Activated CD4-positive, alpha-beta T cell treated with anti-CD3 and anti-CD28 coated beads, Interleukin-2, Interleukin-6, amounts not matched to agents 100 ng/mL and 50 ng/mL, durations not matched to agents 16 hours and 8 hours (primary cell): ENCODE data around the gene SEMA3E.
"Not testable (repeated sequence)": the region's sequence is repeated elsewhere in the genome, so short reads cannot be mapped to it uniquely, and the experiment has no call there.

Experiments
- DNase-seq: peaks from one replicate; pipeline ENCODE4 v3.0.0-alpha.2; 2020

Gene SEMA3E

DNA sequence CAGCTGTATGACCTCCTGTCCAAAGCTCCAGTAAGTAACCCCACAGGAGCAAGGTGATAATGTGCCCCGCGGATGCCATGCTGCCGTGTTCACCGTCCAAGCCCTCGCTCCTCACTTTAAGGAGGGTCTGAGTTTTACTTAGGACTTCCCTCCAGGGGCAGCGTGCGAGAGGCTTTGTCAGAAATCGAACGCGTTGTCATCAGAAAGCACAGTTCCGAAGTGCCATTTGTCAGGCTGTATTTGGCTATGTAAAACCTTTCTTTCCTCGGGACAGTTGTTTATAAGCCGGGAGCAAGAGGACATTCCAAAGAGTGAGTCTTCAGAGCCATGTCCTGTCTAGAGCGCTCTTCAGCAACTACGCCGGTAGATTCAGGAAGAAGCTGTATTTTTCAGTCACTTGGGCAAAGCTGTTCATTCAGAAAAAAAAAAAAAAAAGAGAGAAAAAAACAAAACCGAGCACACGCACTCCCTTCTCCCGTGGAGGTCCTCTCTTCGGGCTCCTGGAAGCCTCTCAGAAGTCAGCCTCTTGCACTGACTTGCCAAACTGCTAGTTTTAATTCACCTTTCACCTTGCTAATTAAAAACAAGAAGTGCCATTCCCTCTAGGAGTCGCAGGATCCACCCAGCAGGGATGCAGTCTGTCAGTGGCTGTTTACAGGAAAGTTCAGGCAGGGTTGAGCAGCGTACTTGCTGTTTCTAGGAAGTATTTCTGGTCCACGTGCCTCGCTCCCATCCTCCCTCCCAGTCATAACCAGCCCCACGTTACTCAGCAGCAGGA lies at the start of gene SEMA3E:
Gene SEMA3E, minus strand, starts transcription at position 676 of the 778 bp plus-strand sequence.
- DNase-seq = no peak

GRCh38 chr7:83697804-83698530 lies 49.0 kb upstream of the SEMA3E start:
- no peak for DNase-seq

DNA sequence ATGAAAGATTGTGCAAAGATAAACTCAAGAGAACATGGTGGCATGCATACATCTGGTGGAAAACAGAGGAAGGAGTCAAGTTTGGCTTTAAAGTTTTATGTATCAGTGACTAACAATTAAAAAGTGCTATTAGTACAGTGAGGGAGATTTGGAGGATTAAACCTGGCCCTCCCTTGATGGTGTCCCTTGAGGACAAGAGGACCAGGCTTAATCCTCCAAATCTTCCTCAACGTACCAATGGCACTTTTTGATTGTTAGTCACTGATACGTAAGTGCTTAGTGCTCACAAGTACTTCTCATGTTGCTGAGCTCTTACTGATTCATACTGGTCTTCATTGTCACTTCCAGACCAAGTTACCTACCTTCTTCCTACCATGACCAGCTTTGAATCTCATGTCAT lies 47.2 kb upstream of the SEMA3E start:
- DNase-seq = no peak

DNA sequence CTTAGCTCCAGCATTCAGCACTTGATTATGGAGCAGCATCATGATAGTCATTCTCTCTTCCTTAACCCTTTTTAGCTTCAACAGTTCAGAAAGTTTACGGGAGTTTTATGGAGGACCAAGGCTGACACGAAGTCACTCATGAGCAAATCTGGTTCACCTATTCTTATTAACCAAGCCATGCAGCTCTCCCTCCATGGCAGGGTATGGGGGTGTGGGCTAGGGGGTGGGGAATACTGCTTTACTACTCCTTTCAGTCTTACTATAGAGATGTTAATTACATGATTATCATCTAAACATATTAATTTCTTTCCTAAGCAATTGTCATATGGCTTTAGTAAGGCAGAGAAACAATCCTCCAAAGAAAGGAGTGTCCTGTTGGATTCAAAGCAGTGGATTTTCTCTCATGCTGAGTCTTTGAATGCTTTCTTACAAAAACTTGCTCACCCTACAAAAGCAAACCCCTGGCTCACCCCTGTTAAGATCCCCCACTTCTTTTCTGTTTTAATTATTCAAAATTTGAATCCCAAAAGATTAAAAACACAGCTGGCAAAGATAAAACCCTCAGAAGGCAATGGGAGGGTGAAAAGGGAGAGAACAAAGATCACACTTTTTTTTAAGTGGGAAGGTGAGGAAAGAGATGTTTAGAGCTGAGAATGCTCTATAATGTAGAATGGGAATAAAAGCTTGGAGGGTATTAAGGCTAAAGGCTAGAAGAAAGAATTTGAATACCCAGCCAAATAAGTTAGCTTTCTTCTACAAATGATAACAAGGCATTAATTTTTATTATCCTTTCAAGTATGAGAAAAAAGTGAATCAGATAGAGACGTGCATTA lies 46.4 kb upstream of the SEMA3E start:
- no peak for DNase-seq

- DNase-seq = no peak
These were observed 44.3 kb upstream of the SEMA3E start for GRCh38 chr7:83693256-83693655.

GRCh38 chr7:83691095-83691494 lies 42.2 kb upstream of the SEMA3E start:
- DNase-seq = no peak

DNA sequence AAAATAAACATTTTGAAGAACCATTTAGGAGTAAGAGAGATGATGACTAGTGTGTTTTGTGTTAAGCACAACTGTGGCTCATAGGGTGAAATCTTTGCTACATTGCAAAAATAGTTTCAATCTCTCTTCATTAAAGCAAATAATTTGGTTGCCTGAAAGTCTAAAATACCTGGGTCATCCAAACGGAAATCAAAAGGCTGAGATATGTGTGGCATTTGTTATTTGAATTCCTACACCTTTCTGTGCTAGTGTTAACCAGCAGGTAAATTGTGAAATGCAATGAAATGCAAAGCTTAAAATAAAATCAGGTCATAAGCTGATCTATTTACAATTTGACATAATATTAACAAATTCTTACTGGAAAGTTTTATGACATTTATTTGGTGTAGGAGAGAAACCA lies 40.9 kb upstream of the SEMA3E start:
- no peak for DNase-seq

GRCh38 chr7:83686416-83686815 lies 37.5 kb upstream of the SEMA3E start:
- DNase-seq = no peak

GRCh38 chr7:83684928-83685327 lies 36.0 kb upstream of the SEMA3E start:
- no peak for DNase-seq

GRCh38 chr7:83681200-83681778 lies 32.4 kb upstream of the SEMA3E start:
- no peak for DNase-seq

GRCh38 chr7:83677180-83677866 lies 28.4 kb upstream of the SEMA3E start:
- no peak for DNase-seq

GRCh38 chr7:83673291-83673690 lies 24.4 kb upstream of the SEMA3E start:
- DNase-seq = not testable (repeated sequence)

DNA sequence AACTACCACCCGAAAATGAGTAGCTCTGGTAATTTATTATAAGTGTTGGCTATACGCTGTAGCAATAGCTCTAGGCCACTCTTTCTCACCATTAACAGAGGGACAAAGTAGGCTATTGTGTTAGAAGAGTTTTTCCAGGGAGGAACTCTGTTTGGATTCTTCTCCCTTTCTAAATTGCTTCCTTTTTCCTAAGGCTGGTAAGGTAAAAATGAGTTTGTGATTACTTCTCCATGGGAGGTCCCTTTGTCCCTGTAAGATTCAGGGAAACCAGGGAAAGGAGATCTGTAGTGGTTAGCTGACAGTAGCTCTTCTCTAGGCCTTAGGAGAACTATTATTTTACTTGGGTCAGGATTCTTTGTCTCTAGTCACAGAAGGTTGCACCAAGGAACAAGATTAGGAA lies 23.2 kb upstream of the SEMA3E start:
- no peak for DNase-seq

GRCh38 chr7:83663131-83663530 lies 14.2 kb upstream of the SEMA3E start:
- DNase-seq = no peak

DNA sequence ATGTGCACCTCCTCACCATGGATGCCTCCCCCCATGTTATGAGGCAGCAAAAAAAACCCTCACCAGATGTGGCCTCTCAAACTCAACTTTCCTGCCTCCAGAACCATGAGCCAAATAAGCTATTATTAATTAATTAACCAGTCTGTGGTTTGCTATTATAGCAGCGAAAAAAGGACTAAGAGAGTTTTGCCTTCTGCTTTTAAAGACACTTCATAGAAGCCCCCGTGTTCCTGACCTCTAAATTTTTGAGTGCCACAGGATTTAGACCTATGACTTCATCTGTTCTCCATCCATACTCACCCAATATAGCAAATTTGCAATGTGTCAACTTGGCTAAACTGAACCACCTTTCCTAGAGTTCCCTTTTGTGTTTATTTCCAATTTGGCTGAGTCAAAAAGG lies 9.2 kb upstream of the SEMA3E start:
- no peak for DNase-seq

- DNase-seq = peak; percentile 10
These were observed 7.1 kb upstream of the SEMA3E start for GRCh38 chr7:83655951-83656556.

- DNase-seq = no peak
These were observed 3.5 kb upstream of the SEMA3E start for GRCh38 chr7:83652481-83652880.

DNA sequence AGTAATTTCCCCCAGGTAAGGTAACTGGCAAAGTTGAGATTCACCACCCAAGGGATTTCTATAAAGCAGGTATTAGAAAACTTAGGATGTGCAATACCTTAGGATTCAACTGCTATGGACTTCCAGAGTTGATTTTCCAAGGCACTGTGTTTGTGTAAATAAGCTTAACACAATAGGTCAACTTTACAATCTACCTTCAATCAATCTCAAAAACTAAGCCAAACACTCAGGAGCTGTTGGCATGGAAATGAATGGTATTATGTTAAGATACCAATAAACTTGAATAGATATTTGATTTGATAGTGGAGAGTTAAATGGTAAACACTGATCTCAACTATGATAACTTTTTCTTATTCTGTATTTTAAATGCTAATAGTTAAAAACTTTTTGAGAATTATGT lies 762 bp upstream of the SEMA3E start:
- DNase-seq = no peak

DNA sequence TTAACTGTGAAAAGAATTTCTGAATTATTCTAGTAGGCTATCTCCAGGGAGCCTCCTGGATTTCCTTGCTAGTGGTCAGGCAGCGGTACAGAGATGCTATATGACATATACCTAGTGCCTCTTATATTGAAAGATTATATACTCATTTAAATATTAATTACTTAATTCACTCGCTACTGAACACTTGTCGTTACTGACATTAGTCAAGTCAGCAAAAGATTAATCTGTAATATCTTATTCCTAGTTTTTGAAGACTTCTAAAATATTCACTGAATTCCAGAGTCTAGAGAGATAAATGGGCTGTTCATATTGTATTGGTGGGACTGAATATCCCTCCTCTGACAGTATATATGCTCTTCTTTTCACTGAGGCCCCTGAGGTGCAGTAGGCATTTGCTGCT lies 2.9 kb downstream of the SEMA3E start:
- no peak for DNase-seq

DNA sequence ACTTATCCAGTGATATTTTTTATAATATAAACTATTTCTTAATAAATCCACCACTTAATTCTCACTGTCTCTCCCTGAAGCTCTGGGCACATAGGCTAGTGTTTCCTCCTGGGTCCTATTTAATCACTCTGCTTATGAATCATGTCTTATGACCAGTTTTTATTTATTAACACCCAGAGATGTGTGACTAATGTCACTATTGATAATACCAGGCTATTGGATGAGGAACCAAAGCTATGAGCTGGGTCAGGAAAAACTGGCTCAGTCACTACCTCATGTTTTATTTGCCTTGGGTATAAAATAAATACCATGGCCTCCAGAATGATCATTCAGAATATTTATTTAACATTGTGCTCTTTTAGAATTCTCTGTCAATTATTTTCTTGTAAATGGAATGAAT lies 5.2 kb downstream of the SEMA3E start:
- no peak for DNase-seq

GRCh38 chr7:83643012-83643411 lies 5.9 kb downstream of the SEMA3E start:
- DNase-seq = no peak
